ENCODE data around the gene MCTP2.

The MCTP2 gene

DNA sequence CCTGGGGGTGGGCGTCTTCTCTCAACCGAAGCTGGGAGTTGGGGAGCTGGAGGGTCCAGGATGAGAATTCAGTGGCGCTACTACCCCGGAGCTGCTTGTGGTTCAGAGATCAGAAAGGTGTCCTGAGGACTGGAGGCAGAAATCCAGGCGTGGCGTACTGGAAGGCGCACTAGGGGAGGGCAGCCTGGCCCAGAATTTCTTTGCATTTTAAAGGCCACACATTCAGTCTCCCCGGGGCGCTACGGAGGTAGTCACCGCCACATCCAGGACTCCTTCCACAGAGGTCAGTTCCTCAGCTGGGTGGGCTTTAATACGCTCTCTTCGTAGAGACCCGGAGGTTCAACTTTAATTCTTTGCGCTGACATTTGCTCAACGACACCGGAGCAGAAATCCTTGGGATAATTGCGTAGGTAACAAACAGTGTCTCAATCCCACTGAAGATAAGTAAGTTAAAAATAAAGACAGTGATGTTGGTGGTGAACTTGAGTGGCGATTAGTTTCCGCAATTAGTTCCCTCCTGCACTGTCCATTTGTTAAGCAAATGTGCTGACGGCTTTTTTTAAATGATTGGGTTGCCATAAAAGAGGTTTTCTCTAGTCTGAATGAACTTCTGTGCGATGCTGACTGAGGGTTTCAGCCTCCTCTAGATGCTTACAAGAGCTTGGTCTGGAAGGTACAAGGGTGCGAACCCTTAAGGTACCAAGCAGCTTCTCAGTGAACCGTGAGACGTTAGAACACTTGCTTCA, 535 bp downstream of the MCTP2 start:
- DNase-seq (ENCODE audit: low spot score): peak; percentile 5
- H3K23ac ChIP-seq (ENCODE audit: low read depth, low read length, poor library complexity): peak overlapping the region; percentile 12
- no peaks in the 10 kb centered on the region for H3K36me3 ChIP-seq (replicated peaks in 1 of 2; ENCODE audit: control insufficient read depth in 2 of 2, insufficient read depth in 2 of 2, low read length in 2 of 2)
- H4K91ac ChIP-seq (ENCODE audit: low read depth, low read length, poor library complexity): no peak overlapping the region
- no peaks in the 10 kb centered on the region for H3K9me3 ChIP-seq (replicated peaks in 1 of 2; ENCODE audit: control insufficient read depth in 2 of 2, insufficient read depth in 1 of 2, low read depth in 1 of 2, low read length in 2 of 2)
- no CpG with 5 or more reads among the region's 25 CpGs for WGBS, 2 donors (ENCODE audit: extremely low coverage in 2 of 2, insufficient read length in 2 of 2, insufficient replicate concordance in 1 of 2)
- no peak overlapping the region for H2BK120ac ChIP-seq (ENCODE audit: low read depth, low read length)
- H2BK15ac ChIP-seq (ENCODE audit: low read length): no peak overlapping the region
- H2BK5ac ChIP-seq (ENCODE audit: low read length): no peak overlapping the region
- H2AK5ac ChIP-seq (ENCODE audit: low read depth, low read length): no peak overlapping the region
- no peak overlapping the region for H3K14ac ChIP-seq (ENCODE audit: low read length)
- H3K27ac ChIP-seq (replicated peaks; ENCODE audit: low read length): no peak overlapping the region
- H3K27me3 ChIP-seq (ENCODE audit: control insufficient read depth in 3 of 3, insufficient read depth in 3 of 3, low read depth in 1 of 3, low read length in 3 of 3): peaks cover 3 to 79% (median 30%) of the 10 kb centered on the region in 3 experiments
- no peaks in the 10 kb centered on the region for H3K79me1 ChIP-seq (ENCODE audit: low read depth, low read length)
- H3K9ac ChIP-seq (ENCODE audit: low read depth, low read length, poor library complexity): no peak overlapping the region
- peak overlapping the region in 1 of 2 donors; percentile 81 for H3K4me3 ChIP-seq (ENCODE audit: low read length in 2 of 2)
- H3K4ac ChIP-seq (ENCODE audit: low read length): no peak overlapping the region
- H2BK12ac ChIP-seq (ENCODE audit: low read length): no peak overlapping the region
- H3K4me2 ChIP-seq (ENCODE audit: insufficient read depth, low read length, poor library complexity, severe bottlenecking): peak overlapping the region; percentile 99
- H3K4me1 ChIP-seq (ENCODE audit: control insufficient read depth in 2 of 2, insufficient read depth in 1 of 2, low read depth in 1 of 2, low read length in 2 of 2): peaks cover 0 to 2% of the 10 kb centered on the region in 2 donors
- H4K8ac ChIP-seq (ENCODE audit: low read depth, low read length): no peak overlapping the region
- H3K18ac ChIP-seq (ENCODE audit: low read length): peak overlapping the region; percentile 69
- peak overlapping the region; percentile 65 for H2AFZ ChIP-seq (ENCODE audit: low read length)

DNA sequence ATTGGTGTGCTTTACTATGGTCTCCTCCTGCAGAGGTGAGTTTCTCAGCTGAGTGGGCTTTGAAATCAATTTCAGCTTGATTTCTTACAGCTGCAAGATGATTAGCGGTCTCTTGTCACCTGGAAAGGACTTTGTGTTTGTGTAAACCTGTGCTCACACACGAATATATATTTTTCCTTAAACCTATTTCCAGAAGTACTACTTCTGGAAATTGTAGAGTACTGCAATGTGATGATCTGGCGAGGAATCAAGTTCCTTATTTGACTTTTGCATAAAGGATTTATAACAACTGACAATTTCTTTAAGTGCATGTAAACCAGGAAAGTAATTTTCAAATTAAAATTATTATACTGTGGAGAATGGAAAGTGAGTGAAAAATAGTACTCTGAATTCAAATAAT, 2.1 kb downstream of the MCTP2 start:
- H4K91ac ChIP-seq (ENCODE audit: low read depth, low read length, poor library complexity): no peak overlapping the region
- H2BK12ac ChIP-seq (ENCODE audit: low read length): no peak overlapping the region
- H3K9me3 ChIP-seq (replicated peaks in 1 of 2; ENCODE audit: control insufficient read depth in 2 of 2, insufficient read depth in 1 of 2, low read depth in 1 of 2, low read length in 2 of 2): no peaks in the 10 kb centered on the region
- H3K79me1 ChIP-seq (ENCODE audit: low read depth, low read length): no peaks in the 10 kb centered on the region
- H3K4me1 ChIP-seq (ENCODE audit: control insufficient read depth in 2 of 2, insufficient read depth in 1 of 2, low read depth in 1 of 2, low read length in 2 of 2): peaks cover 0 to 2% of the 10 kb centered on the region in 2 donors
- no peak overlapping the region for H2BK15ac ChIP-seq (ENCODE audit: low read length)
- H3K9ac ChIP-seq (ENCODE audit: low read depth, low read length, poor library complexity): no peak overlapping the region
- H2AK5ac ChIP-seq (ENCODE audit: low read depth, low read length): no peak overlapping the region
- no peak overlapping the region for H3K23ac ChIP-seq (ENCODE audit: low read depth, low read length, poor library complexity)
- H3K27me3 ChIP-seq (ENCODE audit: control insufficient read depth in 3 of 3, insufficient read depth in 3 of 3, low read depth in 1 of 3, low read length in 3 of 3): peaks cover 3 to 65% (median 30%) of the 10 kb centered on the region in 3 experiments
- H3K18ac ChIP-seq (ENCODE audit: low read length): no peak overlapping the region
- H3K27ac ChIP-seq (replicated peaks; ENCODE audit: low read length): no peak overlapping the region
- H2AFZ ChIP-seq (ENCODE audit: low read length): no peak overlapping the region
- H2BK5ac ChIP-seq (ENCODE audit: low read length): no peak overlapping the region
- no peak overlapping the region for H3K4me3 ChIP-seq (ENCODE audit: low read length in 2 of 2)
- WGBS, 2 donors (ENCODE audit: extremely low coverage in 2 of 2, insufficient read length in 2 of 2, insufficient replicate concordance in 1 of 2): no CpG with 5 or more reads among the region's 3 CpGs
- no peak for DNase-seq (ENCODE audit: low spot score)
- H4K8ac ChIP-seq (ENCODE audit: low read depth, low read length): no peak overlapping the region
- H2BK120ac ChIP-seq (ENCODE audit: low read depth, low read length): no peak overlapping the region
- H3K4me2 ChIP-seq (ENCODE audit: insufficient read depth, low read length, poor library complexity, severe bottlenecking): no peak overlapping the region
- H3K36me3 ChIP-seq (replicated peaks in 1 of 2; ENCODE audit: control insufficient read depth in 2 of 2, insufficient read depth in 2 of 2, low read length in 2 of 2): no peaks in the 10 kb centered on the region
- H3K4ac ChIP-seq (ENCODE audit: low read length): no peak overlapping the region
- no peak overlapping the region for H3K14ac ChIP-seq (ENCODE audit: low read length)

DNA sequence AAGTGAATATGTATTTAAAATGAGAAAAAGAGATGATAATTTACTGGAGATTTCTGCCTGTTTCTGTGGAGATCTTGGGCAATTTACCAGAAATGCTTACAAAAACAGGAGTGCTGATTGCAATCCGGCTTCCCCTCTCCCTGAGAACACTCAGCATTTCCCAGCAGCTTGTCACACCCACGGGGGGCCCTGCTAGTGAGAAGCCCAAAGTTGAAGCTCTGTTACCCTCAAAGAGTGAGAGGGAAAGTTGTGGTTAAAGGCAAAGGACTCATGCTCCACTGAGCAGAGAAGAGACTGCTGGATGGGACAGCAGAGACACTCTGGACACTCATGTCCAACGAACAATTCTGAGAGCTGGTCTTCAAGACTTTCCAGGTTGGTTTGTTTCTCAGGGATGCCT, 2.9 kb downstream of the MCTP2 start:
- no peak overlapping the region for H3K4me2 ChIP-seq (ENCODE audit: insufficient read depth, low read length, poor library complexity, severe bottlenecking)
- H3K9ac ChIP-seq (ENCODE audit: low read depth, low read length, poor library complexity): no peak overlapping the region
- H3K14ac ChIP-seq (ENCODE audit: low read length): no peak overlapping the region
- H3K27ac ChIP-seq (replicated peaks; ENCODE audit: low read length): no peak overlapping the region
- H3K18ac ChIP-seq (ENCODE audit: low read length): no peak overlapping the region
- H4K8ac ChIP-seq (ENCODE audit: low read depth, low read length): no peak overlapping the region
- H2BK5ac ChIP-seq (ENCODE audit: low read length): no peak overlapping the region
- H3K9me3 ChIP-seq (replicated peaks in 1 of 2; ENCODE audit: control insufficient read depth in 2 of 2, insufficient read depth in 1 of 2, low read depth in 1 of 2, low read length in 2 of 2): no peaks in the 10 kb centered on the region
- no peak overlapping the region for H2AK5ac ChIP-seq (ENCODE audit: low read depth, low read length)
- no peak overlapping the region for H3K23ac ChIP-seq (ENCODE audit: low read depth, low read length, poor library complexity)
- H2AFZ ChIP-seq (ENCODE audit: low read length): no peak overlapping the region
- DNase-seq (ENCODE audit: low spot score): no peak
- no peak overlapping the region for H4K91ac ChIP-seq (ENCODE audit: low read depth, low read length, poor library complexity)
- no peaks in the 10 kb centered on the region for H3K36me3 ChIP-seq (replicated peaks in 1 of 2; ENCODE audit: control insufficient read depth in 2 of 2, insufficient read depth in 2 of 2, low read length in 2 of 2)
- H3K4me3 ChIP-seq (ENCODE audit: low read length in 2 of 2): no peak overlapping the region
- no peak overlapping the region for H2BK120ac ChIP-seq (ENCODE audit: low read depth, low read length)
- no peak overlapping the region for H2BK15ac ChIP-seq (ENCODE audit: low read length)
- H3K27me3 ChIP-seq (ENCODE audit: control insufficient read depth in 3 of 3, insufficient read depth in 3 of 3, low read depth in 1 of 3, low read length in 3 of 3): peaks cover 3 to 57% (median 30%) of the 10 kb centered on the region in 3 experiments
- H3K79me1 ChIP-seq (ENCODE audit: low read depth, low read length): no peaks in the 10 kb centered on the region
- peaks cover 0 to 2% of the 10 kb centered on the region in 2 donors for H3K4me1 ChIP-seq (ENCODE audit: control insufficient read depth in 2 of 2, insufficient read depth in 1 of 2, low read depth in 1 of 2, low read length in 2 of 2)
- no CpG with 5 or more reads among the region's 3 CpGs for WGBS, 2 donors (ENCODE audit: extremely low coverage in 2 of 2, insufficient read length in 2 of 2, insufficient replicate concordance in 1 of 2)
- H3K4ac ChIP-seq (ENCODE audit: low read length): no peak overlapping the region
- no peak overlapping the region for H2BK12ac ChIP-seq (ENCODE audit: low read length)

DNA sequence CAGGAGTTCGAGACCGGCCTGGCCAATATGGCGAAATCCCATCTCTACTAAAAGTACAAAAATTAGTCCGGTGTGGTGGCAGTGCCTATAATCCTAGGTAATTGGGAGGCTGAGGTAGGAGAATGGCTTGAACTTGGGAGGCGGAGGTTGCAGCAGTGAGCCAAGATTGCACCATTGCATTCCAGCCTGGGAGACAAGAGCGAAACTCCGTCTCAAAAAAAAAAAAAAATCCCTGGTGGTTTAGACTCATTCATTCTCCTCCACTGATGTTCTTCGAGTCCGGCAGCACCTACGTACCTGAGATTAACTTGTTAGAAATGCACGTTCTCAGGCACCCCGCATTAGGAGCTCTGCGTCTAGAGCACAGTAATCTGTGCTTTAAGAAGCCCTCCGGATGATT, 3.7 kb downstream of the MCTP2 start:
- H3K4ac ChIP-seq (ENCODE audit: low read length): no peak overlapping the region
- H2BK12ac ChIP-seq (ENCODE audit: low read length): no peak overlapping the region
- no peak overlapping the region for H2BK15ac ChIP-seq (ENCODE audit: low read length)
- H3K36me3 ChIP-seq (replicated peaks in 1 of 2; ENCODE audit: control insufficient read depth in 2 of 2, insufficient read depth in 2 of 2, low read length in 2 of 2): no peaks in the 10 kb centered on the region
- no peak for DNase-seq (ENCODE audit: low spot score)
- H3K18ac ChIP-seq (ENCODE audit: low read length): no peak overlapping the region
- H2BK5ac ChIP-seq (ENCODE audit: low read length): no peak overlapping the region
- H2AK5ac ChIP-seq (ENCODE audit: low read depth, low read length): no peak overlapping the region
- no peak overlapping the region for H2BK120ac ChIP-seq (ENCODE audit: low read depth, low read length)
- no peak overlapping the region for H3K9ac ChIP-seq (ENCODE audit: low read depth, low read length, poor library complexity)
- H3K27ac ChIP-seq (replicated peaks; ENCODE audit: low read length): no peak overlapping the region
- no peak overlapping the region for H3K14ac ChIP-seq (ENCODE audit: low read length)
- H3K4me3 ChIP-seq (ENCODE audit: low read length in 2 of 2): no peak overlapping the region
- H2AFZ ChIP-seq (ENCODE audit: low read length): no peak overlapping the region
- no peaks in the 10 kb centered on the region for H3K9me3 ChIP-seq (replicated peaks in 1 of 2; ENCODE audit: control insufficient read depth in 2 of 2, insufficient read depth in 1 of 2, low read depth in 1 of 2, low read length in 2 of 2)
- no peak overlapping the region for H3K23ac ChIP-seq (ENCODE audit: low read depth, low read length, poor library complexity)
- no peaks in the 10 kb centered on the region for H3K79me1 ChIP-seq (ENCODE audit: low read depth, low read length)
- H3K4me2 ChIP-seq (ENCODE audit: insufficient read depth, low read length, poor library complexity, severe bottlenecking): no peak overlapping the region
- peaks cover 3 to 49% (median 26%) of the 10 kb centered on the region in 3 experiments for H3K27me3 ChIP-seq (ENCODE audit: control insufficient read depth in 3 of 3, insufficient read depth in 3 of 3, low read depth in 1 of 3, low read length in 3 of 3)
- no peak overlapping the region for H4K91ac ChIP-seq (ENCODE audit: low read depth, low read length, poor library complexity)
- no CpG with 5 or more reads among the region's 14 CpGs for WGBS, 2 donors (ENCODE audit: extremely low coverage in 2 of 2, insufficient read length in 2 of 2, insufficient replicate concordance in 1 of 2)
- H3K4me1 ChIP-seq (ENCODE audit: control insufficient read depth in 2 of 2, insufficient read depth in 1 of 2, low read depth in 1 of 2, low read length in 2 of 2): peaks cover 0 to 2% of the 10 kb centered on the region in 2 donors
- H4K8ac ChIP-seq (ENCODE audit: low read depth, low read length): no peak overlapping the region
